GM19238 (cell line): Measurements from ENCODE around the gene IDE.

Experiments
- DNase-seq: peaks from one replicate; pipeline ENCODE4 v3.0.0; 2011; ENCODE audit warnings: low spot score; ENCODE audit not compliant: insufficient read length

The IDE gene

GRCh38 chr10:92567952-92568600, 5.8 kb downstream of the IDE start:
- no peak for DNase-seq

- no peak for DNase-seq
Measured at GRCh38 chr10:92562424-92562823, 11.5 kb downstream of the IDE start.

GRCh38 chr10:92559046-92559445, 14.8 kb downstream of the IDE start:
- no peak for DNase-seq

GRCh38 chr10:92553959-92554358, 19.9 kb downstream of the IDE start:
- DNase-seq = no peak

GRCh38 chr10:92552310-92552709, 21.6 kb downstream of the IDE start:
- no peak for DNase-seq

GRCh38 chr10:92550924-92551323, 23.0 kb downstream of the IDE start:
- no peak for DNase-seq

GRCh38 chr10:92547676-92548075, 26.2 kb downstream of the IDE start:
- DNase-seq = no peak

- no peak for DNase-seq
Measured at GRCh38 chr10:92545556-92545955, 28.3 kb downstream of the IDE start.

GRCh38 chr10:92544296-92544695, 29.6 kb downstream of the IDE start:
- no peak for DNase-seq

GRCh38 chr10:92542458-92542857, 31.4 kb downstream of the IDE start:
- DNase-seq = no peak

GRCh38 chr10:92541583-92541982, 32.3 kb downstream of the IDE start:
- DNase-seq = no peak

GRCh38 chr10:92538231-92538958, 35.5 kb downstream of the IDE start:
- no peak for DNase-seq

GRCh38 chr10:92530891-92531535, 42.9 kb downstream of the IDE start:
- no peak for DNase-seq

GRCh38 chr10:92530421-92530820, 43.5 kb downstream of the IDE start:
- DNase-seq = no peak

- no peak for DNase-seq
Measured at GRCh38 chr10:92527716-92528115, 46.2 kb downstream of the IDE start.

- DNase-seq = no peak
Measured at GRCh38 chr10:92523639-92524038, 50.3 kb downstream of the IDE start.

GRCh38 chr10:92517034-92517655, 56.7 kb downstream of the IDE start:
- DNase-seq = no peak

- DNase-seq = no peak
Measured at GRCh38 chr10:92508866-92509265, 65.0 kb downstream of the IDE start.

GRCh38 chr10:92506336-92506735, 67.6 kb downstream of the IDE start:
- no peak for DNase-seq

GRCh38 chr10:92505044-92505443, 68.8 kb downstream of the IDE start:
- DNase-seq = no peak

- no peak for DNase-seq
Measured at GRCh38 chr10:92502296-92502808, 71.5 kb downstream of the IDE start.

- DNase-seq = no peak
Measured at GRCh38 chr10:92493362-92493761, 80.5 kb downstream of the IDE start.
